Activated effector memory CD4-positive, alpha-beta T cell treated with Interleukin-2 at 50 U/mL for 16 hours (primary cell): Measurements from ENCODE around the gene TTC21B.

Source experiments
- DNase-seq: peaks from one replicate; pipeline ENCODE4 v3.0.0-alpha.2; 2020

The TTC21B gene

DNA sequence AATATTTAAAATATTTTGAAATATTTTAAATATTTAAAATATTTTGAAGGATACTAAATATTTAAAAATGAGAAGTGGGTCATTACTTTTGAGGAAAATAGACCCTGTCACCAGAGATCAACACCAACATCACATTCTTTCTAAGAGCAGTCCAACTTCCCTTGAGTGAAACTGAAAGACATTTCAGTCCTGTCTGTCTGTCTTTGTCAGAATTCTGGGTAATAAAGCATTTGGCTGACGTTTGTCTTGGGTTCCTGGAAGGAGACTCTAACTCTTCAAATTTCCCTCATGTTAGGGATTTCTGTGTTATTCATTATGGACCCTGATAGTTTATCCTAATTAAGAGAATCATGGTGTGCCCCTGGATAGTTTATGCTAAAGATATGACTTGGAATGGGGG is 32.8 kb downstream of the TTC21B start:
- DNase-seq, result no peak

DNA sequence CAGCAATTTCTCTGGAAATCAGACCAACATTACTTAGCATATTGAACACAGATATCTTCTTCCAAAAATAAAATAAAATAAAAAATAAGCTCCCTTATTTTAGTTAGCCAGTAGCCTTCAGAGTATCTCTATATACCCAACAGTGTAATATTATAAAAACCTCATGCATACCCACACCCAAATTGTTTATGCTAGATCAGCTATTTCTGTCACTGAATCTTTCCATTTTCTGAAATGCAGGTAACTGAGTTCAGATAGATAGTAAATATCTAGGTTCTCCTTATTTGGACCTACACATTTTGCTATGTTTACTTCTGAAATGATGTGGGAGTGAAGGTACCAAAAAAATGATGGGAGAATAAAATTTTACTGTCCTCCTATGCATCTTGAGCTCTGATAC is 39.9 kb downstream of the TTC21B start:
- DNase-seq, result no peak

DNA sequence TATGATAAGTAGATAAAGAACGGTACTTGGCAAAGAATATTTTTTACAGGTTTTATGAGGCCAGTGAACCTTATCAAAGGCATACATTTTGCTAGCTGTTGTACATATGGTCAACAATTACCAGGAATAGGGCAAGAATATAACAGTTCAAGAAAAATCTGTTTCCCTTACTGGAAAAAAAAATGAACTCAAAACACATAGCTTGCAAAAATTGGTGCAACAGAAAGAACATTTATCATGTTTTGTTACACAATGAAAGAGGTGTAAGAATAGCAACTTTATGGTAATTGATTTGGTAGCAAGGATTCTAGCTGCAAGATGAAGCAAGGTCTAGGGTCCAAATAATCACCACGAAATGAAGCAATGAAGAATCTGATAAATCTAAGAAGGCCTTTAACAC is 41.6 kb downstream of the TTC21B start:
- DNase-seq, result no peak

DNA sequence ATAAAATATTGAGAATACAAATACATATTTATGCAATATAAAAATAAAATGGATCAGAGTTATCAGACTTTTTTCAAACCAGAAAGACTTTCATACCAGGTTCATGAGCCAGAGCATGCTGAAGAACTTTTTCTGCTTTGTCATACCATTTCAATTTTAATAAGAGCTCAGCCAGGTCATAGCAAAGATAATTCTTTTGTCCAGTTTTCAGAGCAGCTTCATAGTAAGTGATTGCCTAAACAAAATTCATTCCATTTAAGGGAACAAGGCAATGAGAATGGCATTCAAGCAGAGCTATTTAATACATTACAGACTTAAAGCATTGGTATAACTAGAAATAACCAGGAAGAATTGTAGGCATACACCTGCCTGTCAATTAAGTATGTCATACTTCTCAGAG is 42.3 kb downstream of the TTC21B start:
- DNase-seq, result no peak

DNA sequence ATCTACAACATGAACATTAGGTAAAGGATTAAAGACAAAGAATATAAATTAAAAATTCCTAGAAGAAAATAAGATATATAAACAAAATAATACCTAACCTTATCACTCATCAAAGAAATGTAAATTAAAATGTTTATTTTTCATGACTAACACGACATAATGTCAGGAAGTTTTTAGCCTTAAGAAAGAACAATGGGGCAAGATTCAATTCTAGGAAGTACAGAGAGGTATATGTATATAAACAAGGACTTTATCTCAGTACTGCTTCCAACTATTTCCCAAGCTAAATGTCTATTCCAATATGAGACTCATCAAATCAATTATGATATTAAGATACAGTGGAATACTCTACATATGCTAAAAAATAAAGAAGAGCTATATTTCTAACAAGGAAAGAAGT is 44.1 kb downstream of the TTC21B start:
- DNase-seq, result no peak

DNA sequence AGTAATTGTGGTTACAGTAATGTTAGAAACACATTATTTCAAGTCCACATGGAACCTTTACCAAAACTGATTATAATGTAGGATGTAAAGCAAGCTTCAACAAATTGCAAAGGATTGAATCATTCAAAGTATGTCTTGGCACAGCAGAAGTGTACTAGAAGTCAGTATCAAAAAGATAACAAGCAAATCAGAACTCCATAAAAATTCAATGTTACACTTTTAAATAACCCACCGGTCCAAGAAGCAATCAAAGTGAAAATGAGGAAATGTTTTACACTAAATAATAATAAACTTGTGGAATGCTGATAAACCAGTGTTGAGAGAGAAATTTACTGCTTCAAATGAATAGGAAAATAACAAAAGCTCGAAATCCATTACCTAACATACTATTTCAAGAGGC is 47.7 kb downstream of the TTC21B start:
- no peak for DNase-seq

DNA sequence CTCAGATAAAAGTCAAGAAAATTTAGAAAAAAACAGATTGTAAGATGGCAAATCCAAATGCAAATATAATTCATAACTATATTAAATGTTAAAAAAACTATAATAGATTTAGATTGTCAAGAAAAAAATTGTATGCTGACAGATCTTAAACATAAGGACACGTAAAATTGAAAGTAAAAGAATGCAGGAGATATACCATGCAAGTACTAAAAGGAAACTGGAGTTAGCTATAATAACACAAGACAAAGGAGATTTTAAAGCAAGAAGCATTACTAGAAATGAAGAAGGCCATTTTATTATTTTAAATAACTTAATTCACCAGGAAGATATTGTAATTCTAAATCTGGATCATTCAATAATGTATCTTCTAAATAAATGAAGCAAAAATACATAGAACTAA is 48.3 kb downstream of the TTC21B start:
- no peak for DNase-seq

DNA sequence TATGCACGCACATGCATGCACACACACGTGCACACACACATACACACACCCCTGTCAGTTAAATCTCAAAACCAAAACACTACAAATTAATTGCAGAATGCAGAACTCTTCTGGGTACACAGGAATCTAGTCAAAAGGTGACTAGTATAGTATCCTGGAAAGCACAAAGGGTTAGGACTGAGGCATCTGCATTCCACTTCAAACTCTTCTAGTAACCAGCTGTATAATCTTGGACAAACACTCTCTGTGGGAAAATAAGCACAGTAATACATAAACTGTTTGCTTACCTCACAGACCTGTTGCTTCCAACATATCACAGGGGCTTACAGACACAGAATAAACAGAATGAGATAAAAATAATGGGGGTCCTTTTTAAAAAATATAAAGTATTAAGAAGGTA is 49.1 kb downstream of the TTC21B start:
- DNase-seq, result no peak

DNA sequence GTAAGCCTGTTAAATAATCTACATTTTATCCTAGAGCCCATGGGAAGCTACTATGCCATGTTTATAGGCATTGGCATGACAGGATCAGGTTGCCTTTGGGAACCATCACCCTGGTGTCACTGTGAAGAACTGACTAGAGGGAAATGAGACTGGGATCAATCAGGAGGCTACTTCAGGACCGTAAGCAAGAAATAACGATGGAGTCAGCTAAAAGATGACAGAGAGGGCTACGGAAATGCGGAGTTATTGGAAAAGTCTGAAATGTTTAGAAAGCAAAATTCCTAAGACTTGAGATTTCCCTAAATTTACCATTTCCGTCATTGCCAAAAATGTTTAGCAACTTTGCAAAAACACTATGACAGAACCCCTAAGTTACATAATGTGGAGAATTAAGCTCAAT is 50.2 kb downstream of the TTC21B start:
- no peak for DNase-seq

DNA sequence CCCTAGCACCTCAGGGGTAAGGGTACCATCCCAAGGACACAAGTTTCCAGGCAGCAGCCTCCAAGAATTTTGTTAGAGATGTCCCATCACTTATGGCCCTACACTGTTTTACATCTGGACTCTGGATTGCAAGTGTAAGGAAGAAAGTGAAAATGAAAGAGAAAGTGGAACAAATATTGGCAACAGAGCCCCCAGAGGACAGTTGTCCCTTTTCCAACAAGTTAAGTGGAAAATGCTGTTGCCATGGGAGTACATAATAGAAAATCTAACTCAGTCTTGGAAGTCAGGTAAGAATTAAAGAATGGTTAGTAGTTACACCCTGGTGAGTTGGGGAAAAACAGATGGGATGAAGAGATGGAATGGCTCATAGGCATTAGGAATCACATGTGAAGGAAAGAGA is 50.6 kb downstream of the TTC21B start:
- no peak for DNase-seq

DNA sequence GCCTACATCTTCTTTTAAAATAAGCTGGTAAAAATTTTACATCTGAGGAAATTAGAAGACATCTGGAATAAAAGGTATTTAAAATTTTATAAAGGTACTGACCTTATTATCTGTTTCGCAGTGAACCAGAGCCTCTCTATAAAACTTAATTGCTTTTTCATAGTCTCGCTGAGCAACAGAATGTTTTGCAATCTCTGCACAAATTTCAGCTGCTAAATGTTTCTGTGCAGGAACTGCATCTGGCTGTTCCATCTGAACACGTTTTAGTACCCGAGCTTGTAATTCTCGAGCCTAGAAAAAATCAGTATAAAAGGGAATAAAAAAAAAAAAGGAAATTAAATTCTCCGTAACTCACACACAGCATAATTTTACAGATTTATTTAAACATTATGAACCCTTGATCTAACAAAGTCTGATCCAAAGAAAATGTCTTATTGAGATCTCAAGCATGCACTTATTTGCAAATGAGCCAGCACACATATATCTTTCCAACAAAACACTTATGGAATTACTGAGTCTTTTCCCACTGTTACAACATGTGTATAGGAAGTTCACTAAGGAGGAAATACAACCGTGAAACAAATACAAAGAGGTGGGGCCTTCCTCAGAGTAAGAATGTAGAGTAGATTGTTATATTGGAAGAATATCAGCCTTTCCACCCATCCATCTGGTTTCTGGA is 51.8 kb downstream of the TTC21B start:
- DNase-seq, result no peak

DNA sequence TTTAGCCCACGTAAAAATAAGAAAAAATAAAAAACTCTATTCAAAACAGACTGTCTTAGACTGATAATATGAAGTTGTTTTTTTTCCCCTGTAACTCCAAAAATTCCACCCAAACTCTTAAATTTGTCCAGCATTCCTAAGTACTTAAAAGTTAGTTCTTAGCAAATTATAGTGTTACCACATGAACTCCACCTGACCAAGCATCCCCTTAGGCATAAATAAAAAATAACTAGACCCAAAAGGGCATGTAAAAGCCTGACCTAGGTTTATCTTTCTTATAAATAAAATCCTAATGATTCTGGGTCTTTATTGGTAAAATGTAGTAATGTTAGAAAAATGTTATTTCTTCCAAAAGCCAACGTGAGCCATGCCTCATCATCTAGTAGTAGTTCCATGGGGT is 54.3 kb downstream of the TTC21B start:
- DNase-seq, result no peak

DNA sequence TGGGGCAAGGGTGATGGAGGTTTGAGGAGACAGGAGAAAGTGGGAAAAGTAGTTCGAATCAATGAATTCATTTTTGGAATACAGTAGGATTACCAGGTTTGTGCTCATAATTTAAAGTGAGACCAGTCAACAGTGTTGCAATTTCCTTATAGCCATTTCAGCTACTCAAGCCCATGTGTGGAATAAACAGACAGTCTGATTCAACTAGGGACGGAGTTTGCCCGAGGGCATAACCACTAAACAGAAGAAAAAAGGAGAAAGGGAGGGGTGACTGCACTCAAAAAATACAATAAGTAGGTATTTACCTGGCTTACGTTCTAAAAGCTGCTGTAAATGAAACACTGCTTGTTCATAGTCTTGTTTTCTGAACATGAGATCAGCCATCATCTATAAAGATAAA is 55.2 kb downstream of the TTC21B start:
- no peak for DNase-seq

DNA sequence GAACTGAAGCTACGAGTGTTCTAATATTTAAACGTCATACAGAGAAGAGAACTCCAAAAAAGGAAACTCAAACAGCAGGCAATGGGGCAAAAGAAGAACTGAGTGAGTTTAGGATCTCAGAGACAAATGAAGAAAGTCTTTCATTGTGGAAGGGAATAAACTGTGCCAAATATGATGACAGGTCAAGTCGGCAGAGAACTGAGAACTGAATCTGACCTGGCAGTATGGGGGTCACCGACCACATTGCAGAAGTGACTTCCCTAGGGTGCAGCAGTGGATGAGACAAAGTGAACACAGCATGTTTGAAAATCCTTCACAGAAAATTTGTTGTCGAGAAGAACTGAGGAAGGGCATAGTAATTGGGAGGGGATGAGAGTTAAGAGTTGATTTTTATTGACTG is 55.9 kb downstream of the TTC21B start:
- no peak for DNase-seq

DNA sequence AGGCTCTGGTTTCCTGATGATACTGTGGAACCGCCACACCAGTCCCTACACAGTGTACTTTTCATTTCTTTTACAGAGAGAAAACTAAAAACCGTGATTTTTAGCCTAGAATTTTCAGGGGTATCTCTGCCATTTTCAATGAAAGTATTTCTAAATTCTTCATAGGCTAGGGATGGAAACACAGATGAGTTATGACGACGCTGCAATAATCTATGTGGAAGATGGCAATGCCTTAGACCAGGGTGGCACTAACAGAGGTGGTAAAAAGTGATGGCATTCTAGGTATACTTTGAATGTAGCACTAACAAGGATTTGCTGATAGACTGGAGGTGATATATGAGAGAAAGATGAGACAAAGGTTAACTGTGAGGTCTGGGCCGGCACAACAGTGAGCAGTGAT is 56.5 kb downstream of the TTC21B start:
- DNase-seq, result no peak

DNA sequence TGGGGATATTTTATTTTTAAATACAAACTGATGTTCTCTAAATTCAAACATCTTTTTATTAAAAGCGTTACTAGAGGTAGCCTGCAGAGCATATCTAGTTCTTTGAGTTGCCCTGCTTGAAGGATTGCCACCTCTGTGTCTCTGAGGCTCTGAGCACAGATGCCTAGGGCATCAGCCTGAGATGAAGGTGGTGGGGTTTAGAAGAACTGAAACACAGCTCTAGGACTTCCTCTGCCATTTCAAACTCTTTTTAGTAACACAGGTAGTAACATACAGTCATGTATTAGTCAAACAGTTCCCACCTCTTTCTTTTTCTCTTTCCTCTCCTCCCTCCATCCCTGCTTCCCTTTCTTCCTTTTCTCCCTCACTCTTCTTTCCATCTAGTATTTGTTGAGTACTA is 57.6 kb downstream of the TTC21B start:
- no peak for DNase-seq

DNA sequence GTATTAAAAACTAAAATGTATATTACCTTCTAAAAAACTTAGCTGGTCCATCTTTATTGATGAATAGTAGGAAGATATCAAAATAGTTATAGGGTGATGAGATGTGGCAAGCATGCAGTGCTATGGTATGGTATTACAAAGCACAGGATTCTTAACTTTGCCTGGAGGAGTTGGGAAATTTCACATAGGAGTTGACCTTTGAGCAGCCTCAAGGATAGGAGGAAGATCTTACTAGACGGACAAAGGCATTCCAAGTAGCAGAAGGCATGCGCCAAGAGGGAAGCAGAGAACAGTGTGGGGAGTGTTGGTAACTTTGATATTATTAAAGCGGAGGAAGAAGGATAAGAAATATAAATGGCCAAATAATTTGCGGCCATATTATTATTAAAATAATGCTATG is 60.0 kb downstream of the TTC21B start:
- no peak for DNase-seq

DNA sequence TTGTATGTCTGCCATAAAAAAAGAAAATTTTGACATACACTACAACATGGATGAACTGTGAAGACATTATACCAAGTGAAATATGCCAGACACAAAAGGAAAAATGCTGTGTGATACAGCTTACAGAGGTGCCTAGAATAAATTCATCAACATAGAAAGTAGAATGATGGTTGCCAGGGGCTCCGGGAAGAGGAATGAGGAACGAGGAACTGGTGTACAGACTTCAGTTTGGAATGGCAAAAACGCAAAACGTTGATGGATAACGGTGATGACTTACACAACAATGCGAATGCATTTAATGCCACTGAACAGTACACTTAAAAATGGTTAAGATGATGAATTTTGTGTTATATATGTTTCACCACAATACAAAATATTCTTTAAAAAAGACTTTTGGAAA is 61.0 kb downstream of the TTC21B start:
- no peak for DNase-seq

DNA sequence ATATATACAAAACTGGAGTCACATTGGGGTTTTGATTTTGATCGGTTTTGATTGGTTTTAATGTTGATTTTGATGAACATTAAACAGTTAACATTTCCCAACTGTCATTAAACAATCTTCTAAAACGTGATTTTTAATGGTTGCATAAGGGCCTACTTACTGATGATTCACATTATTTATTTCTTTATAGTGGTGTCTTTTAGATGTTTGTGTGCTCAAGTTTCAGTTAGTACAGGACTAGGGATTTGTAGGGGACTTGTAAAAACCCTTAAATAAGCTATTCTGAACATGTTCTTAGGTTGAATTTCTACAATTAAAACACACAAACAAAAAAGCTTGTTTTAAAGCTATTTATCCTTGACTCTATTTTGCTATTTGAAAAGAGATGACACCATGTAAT is 61.6 kb downstream of the TTC21B start:
- no peak for DNase-seq

DNA sequence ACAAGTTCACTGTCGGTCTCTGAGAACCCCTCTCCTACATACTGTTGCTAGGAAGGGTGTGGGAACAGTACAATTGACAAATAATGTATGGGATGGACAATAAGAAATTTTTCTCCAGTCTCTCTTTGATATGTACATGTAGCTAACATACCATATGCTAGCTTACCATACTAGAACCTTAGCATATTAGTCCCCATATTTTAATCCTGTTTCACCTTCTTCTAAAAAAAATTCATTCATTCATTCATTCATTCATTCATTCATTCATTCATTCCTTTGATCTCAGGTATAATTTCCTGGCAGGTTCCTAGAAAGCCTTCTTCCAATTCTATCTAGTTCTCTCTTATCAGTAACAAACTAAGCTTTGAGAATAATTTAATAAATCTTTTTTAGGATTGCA is 62.2 kb downstream of the TTC21B start:
- no peak for DNase-seq

DNA sequence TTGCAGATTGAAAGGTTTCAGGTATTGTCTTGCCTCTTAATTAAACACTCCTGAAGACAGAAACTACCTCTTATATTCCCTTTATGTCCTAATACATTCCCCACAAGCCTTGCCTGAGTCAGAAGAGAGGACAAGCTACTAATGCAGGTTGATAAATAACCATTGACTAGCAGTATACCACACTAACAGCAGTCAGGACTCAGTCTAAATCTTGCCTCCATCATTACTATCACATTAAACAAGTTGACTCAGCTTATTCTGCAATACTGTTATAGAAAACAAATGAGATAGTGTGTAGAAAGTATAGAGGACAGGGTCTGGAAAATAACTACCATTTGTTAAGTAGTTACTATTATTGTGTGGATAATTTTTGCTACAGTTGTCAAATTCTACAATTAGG is 63.8 kb downstream of the TTC21B start:
- DNase-seq, result no peak

DNA sequence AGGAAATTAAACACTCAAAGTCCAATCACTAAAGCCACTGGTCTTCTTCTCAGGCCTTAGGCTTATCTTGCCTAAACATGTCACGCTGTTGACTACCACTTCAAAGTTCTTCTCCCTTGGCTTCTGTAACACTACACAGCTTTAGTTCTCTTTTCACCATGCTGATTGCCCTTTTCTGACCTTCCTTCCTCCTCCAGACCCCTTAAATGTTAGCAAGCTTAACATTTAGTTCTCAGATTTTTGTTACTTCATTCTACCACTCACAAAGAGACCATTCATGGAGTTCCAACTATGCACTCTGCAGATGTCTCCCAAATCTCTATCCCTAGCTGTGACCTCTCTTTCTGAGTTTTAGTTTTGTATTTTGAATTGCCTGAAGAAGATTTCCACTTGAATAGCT is 64.4 kb downstream of the TTC21B start:
- DNase-seq, result no peak

DNA sequence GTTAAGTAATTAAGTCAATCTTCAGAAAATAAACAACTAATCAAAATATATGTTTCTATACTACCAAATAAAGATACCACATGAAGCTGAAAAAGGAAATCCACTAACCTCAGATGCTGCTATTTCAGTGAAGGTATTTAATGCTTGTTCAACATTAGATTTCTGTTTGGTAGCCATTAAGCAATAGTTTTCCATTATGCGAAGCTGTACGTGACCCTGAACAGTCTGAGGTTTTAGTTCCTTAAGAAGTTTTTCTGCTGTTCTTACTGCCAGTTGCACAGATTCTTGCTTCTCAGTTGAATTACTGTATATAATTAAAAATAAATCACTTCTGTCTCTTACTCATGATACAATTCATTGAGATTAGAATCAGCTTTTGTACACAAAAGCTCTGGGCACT is 65.4 kb downstream of the TTC21B start:
- no peak for DNase-seq

DNA sequence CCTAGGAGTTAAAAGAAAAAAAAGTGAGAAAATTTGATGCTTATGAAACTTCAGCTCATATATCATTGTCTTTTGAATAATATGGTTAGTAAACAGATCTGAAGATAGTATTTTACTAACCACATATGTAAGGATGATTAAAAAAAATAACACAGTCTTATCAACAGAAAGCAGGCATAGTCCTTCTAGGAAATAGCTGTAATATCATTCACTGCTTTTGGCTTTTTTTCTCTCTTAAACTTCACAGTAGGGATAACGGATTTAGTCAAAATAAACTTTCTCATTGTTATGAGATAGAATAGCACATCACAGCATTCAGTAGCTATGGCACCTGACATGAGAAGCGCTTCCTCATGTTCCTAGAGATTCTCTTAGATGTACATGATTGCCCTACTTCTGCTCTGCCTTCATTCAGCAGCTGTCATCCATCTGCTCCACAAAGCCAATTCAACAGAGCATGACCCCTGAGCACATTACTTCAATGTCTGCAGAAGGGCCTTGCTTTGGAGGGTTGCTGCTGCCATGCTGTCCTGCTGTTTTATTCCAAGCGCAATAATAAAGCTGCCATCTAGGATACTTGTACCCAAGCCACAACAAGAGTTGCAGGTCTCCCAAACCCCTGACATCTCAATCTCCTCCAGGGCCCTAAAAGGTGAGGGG is 67.0 kb downstream of the TTC21B start:
- DNase-seq, result no peak
